Measurements from ENCODE around the gene CYP2J2.
"Not testable (repeated sequence)": the region's sequence is repeated elsewhere in the genome, so short reads cannot be mapped to it uniquely, and the experiment has no call there.

The CYP2J2 gene

GRCh38 chr1:59915516-59915915, 11.1 kb downstream of the CYP2J2 start:
- Histone ChIP-seq H2AFZ (ENCODE audit: low read length) (no peak overlapping the region), H4K20me1 (ENCODE audit: insufficient read depth, low read length) (no peaks in the 10 kb centered on the region), H3K4me2 (ENCODE audit: low read length) (no peak overlapping the region), H3K27me3 (ENCODE audit: insufficient read depth, low read length) (no peaks in the 10 kb centered on the region), H3K4me3 (ENCODE audit: low read depth, low read length, poor library complexity, severe bottlenecking) (no peak overlapping the region), H3K36me3 (ENCODE audit: insufficient read depth, low read length) (no peaks in the 10 kb centered on the region), H3K9me2 (ENCODE audit: low read depth, low read length) (no peaks in the 10 kb centered on the region), H3K4me1 (ENCODE audit: insufficient read depth, low read length, severe bottlenecking) (no peaks in the 10 kb centered on the region), H3K9me3 (ENCODE audit: low read length) (no peaks in the 10 kb centered on the region), H3F3A (ENCODE audit: insufficient read depth, low read length) (no peaks in the 10 kb centered on the region), H3K27ac (ENCODE audit: low read depth, low read length, poor library complexity, severe bottlenecking) (no peak overlapping the region), H3K79me2 (ENCODE audit: insufficient read depth, low read length) (no peaks in the 10 kb centered on the region), H3K9ac (ENCODE audit: low read length) (no peak overlapping the region)
- TF ChIP-seq EZH2 (IDR thresholded peaks at IDR 0.05; ENCODE audit: borderline replicate concordance, low read length) (no peak), CTCF (IDR thresholded peaks at IDR 0.05; ENCODE audit: low read length) (no peak)

- H2AFZ ChIP-seq (ENCODE audit: low read length); H3K4me2 ChIP-seq (ENCODE audit: low read length); H4K20me1 ChIP-seq (ENCODE audit: insufficient read depth, low read length); H3K79me2 ChIP-seq (ENCODE audit: insufficient read depth, low read length); H3F3A ChIP-seq (ENCODE audit: insufficient read depth, low read length); H3K4me1 ChIP-seq (ENCODE audit: insufficient read depth, low read length, severe bottlenecking); H3K4me3 ChIP-seq (ENCODE audit: low read depth, low read length, poor library complexity, severe bottlenecking); H3K27ac ChIP-seq (ENCODE audit: low read depth, low read length, poor library complexity, severe bottlenecking); H3K9ac ChIP-seq (ENCODE audit: low read length); H3K9me2 ChIP-seq (ENCODE audit: low read depth, low read length); H3K27me3 ChIP-seq (ENCODE audit: insufficient read depth, low read length); H3K36me3 ChIP-seq (ENCODE audit: insufficient read depth, low read length); H3K9me3 ChIP-seq (ENCODE audit: low read length): not testable (repeated sequence)
Observed at GRCh38 chr1:59914791-59915286, 11.7 kb downstream of the CYP2J2 start.

- Histone ChIP-seq H3K36me3 (ENCODE audit: insufficient read depth, low read length) (no peaks in the 10 kb centered on the region), H3K4me3 (ENCODE audit: low read depth, low read length, poor library complexity, severe bottlenecking) (no peak overlapping the region), H3K9me3 (ENCODE audit: low read length) (no peaks in the 10 kb centered on the region), H3K27me3 (ENCODE audit: insufficient read depth, low read length) (no peaks in the 10 kb centered on the region), H3K27ac (ENCODE audit: low read depth, low read length, poor library complexity, severe bottlenecking) (no peak overlapping the region), H3K4me2 (ENCODE audit: low read length) (no peak overlapping the region), H4K20me1 (ENCODE audit: insufficient read depth, low read length) (no peaks in the 10 kb centered on the region), H2AFZ (ENCODE audit: low read length) (no peak overlapping the region), H3K4me1 (ENCODE audit: insufficient read depth, low read length, severe bottlenecking) (no peaks in the 10 kb centered on the region), H3K9ac (ENCODE audit: low read length) (no peak overlapping the region), H3K79me2 (ENCODE audit: insufficient read depth, low read length) (no peaks in the 10 kb centered on the region), H3K9me2 (ENCODE audit: low read depth, low read length) (no peaks in the 10 kb centered on the region), H3F3A (ENCODE audit: insufficient read depth, low read length) (no peaks in the 10 kb centered on the region)
- TF ChIP-seq EZH2 (IDR thresholded peaks at IDR 0.05; ENCODE audit: borderline replicate concordance, low read length), result no peak
- no peak for TF ChIP-seq CTCF (IDR thresholded peaks at IDR 0.05; ENCODE audit: low read length)
Observed at GRCh38 chr1:59908682-59909081, 17.9 kb downstream of the CYP2J2 start.

GRCh38 chr1:59908084-59908483, 18.5 kb downstream of the CYP2J2 start:
- H3K79me2 ChIP-seq (ENCODE audit: insufficient read depth, low read length), result no peaks in the 10 kb centered on the region
- no peak for TF ChIP-seq EZH2 (IDR thresholded peaks at IDR 0.05; ENCODE audit: borderline replicate concordance, low read length)
- no peak for TF ChIP-seq CTCF (IDR thresholded peaks at IDR 0.05; ENCODE audit: low read length)

More at GRCh38 chr1:59908084-59908483, 18.5 kb downstream of the CYP2J2 start:
- H3K36me3 ChIP-seq (ENCODE audit: insufficient read depth, low read length), result no peaks in the 10 kb centered on the region
- H3K27me3 ChIP-seq (ENCODE audit: insufficient read depth, low read length), result no peaks in the 10 kb centered on the region
- H3K9me3 ChIP-seq (ENCODE audit: low read length), result no peaks in the 10 kb centered on the region
- no peak overlapping the region for H3K4me3 ChIP-seq (ENCODE audit: low read depth, low read length, poor library complexity, severe bottlenecking)
- H3K9me2 ChIP-seq (ENCODE audit: low read depth, low read length), result no peaks in the 10 kb centered on the region
- no peaks in the 10 kb centered on the region for H3K4me1 ChIP-seq (ENCODE audit: insufficient read depth, low read length, severe bottlenecking)
- no peaks in the 10 kb centered on the region for H3F3A ChIP-seq (ENCODE audit: insufficient read depth, low read length)
- H2AFZ ChIP-seq (ENCODE audit: low read length), result no peak overlapping the region
- no peak overlapping the region for H3K27ac ChIP-seq (ENCODE audit: low read depth, low read length, poor library complexity, severe bottlenecking)
- H4K20me1 ChIP-seq (ENCODE audit: insufficient read depth, low read length), result no peaks in the 10 kb centered on the region
- H3K4me2 ChIP-seq (ENCODE audit: low read length), result no peak overlapping the region
- H3K9ac ChIP-seq (ENCODE audit: low read length), result no peak overlapping the region

Measured in OCI-LY1 (cell line).